MCF 10A (cell line): Measurements from ENCODE around the gene CPNE8. TPM values are rescaled to one million over a fixed set of nuclear protein-coding genes. Genes with fewer than 3 reads are reported as not detected.
A peak's percentile ranks its signal among the peaks of the same experiment; 100 is the strongest.

Experiments
- BruUV-seq: library from RNA; stranded (reverse); fragments of 400-500 nt; replicated peaks from 2 replicates; lab custom pipeline; 2021; lab: Mats Ljungman, UMichigan
- CTCF ChIA-PET: fragments of 300-600 bp; sonication (Branson Sonifier 250); formaldehyde crosslinking; extraction: SDS; loops from one replicate; lab custom pipeline; 2021; ENCODE audit warnings: antibody characterized with exemption, inconsistent platforms; lab: Yijun Ruan, JAX
- POLR2A ChIA-PET: fragments of 300-600, 350-650 bp; sonication (Branson Sonifier 250); formaldehyde crosslinking; extraction: SDS; loops from one replicate; lab custom pipeline; 2020; ENCODE audit warnings: antibody characterized with exemption, inconsistent platforms; lab: Yijun Ruan, JAX
- DNase-seq: peaks from one replicate; pipeline ENCODE4 v3.0.0-alpha.2; 2018; ENCODE audit not compliant: unreplicated experiment
- H3K27ac Mint-ChIP-seq: one replicate; pipeline ENCODE4 v1.8.0; 2022; ENCODE audit warnings: mild to moderate bottlenecking, low read depth, mixed read lengths; ENCODE audit not compliant: unreplicated experiment
- H3K27me3 Mint-ChIP-seq: one replicate; pipeline ENCODE4 v1.8.0; 2022; ENCODE audit warnings: mixed read lengths; ENCODE audit not compliant: insufficient read depth, unreplicated experiment
- H3K36me3 Mint-ChIP-seq: one replicate; pipeline ENCODE4 v1.8.0; 2022; ENCODE audit warnings: mild to moderate bottlenecking, moderate library complexity, mixed read lengths; ENCODE audit not compliant: insufficient read depth, unreplicated experiment
- H3K4me1 Mint-ChIP-seq: one replicate; pipeline ENCODE4 v1.8.0; 2022; ENCODE audit warnings: mixed read lengths; ENCODE audit not compliant: insufficient read depth, unreplicated experiment
- H3K4me3 Mint-ChIP-seq: one replicate; pipeline ENCODE4 v1.8.0; 2022; ENCODE audit warnings: mild to moderate bottlenecking, moderate library complexity, mixed read lengths; ENCODE audit not compliant: unreplicated experiment
- H3K9me3 Mint-ChIP-seq: one replicate; pipeline ENCODE4 v1.8.0; 2022; ENCODE audit warnings: mixed read lengths; ENCODE audit not compliant: unreplicated experiment
- intact Hi-C: fragments of 100-400 bp; cut with micrococcal nuclease; formaldehyde crosslinking; loops from 2 replicates; pipeline ENCODE4 v1.14.1; 2022
- total RNA-seq: library from RNA; stranded (reverse); gene quantifications from 2 replicates; pipeline ENCODE4 v1.2.3, GENCODE V29; 2022
- TF ChIP-seq, protein P1 (sequence below): fragments of 200-600 bp; IDR thresholded peaks from one replicate; pipeline ENCODE4 v1.8.0; 2022; ENCODE audit warnings: antibody characterized with exemption, mild to moderate bottlenecking; ENCODE audit not compliant: unreplicated experiment

The CPNE8 gene
- total RNA-seq, 1 experiment from 2014 or later, result 17.0 TPM

DNA sequence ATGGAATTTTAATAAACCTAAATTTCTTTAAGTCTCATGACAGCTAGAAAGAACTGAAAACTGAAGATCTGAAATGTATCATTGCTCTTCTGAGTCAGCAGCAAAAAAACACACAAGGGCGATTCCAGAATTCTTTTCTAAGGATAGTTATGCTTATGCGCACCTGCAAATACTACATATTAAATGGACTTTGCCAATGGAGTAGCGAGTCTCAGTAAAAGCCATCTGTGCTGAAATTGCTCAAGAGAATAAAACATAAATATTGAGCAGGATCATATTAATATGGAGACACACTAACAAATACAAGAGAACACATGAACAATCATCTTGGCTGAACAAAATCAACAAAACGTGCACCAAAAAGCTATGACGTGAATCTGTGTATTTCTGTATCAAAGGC, 73.7 kb downstream of the CPNE8 start:
- Mint-ChIP-seq H3K4me3 (no peak overlapping the region), H3K4me1 (peaks cover under 1% of the 10 kb centered on the region), H3K36me3 (peaks cover 7% of the 10 kb centered on the region), H3K27ac (no peak overlapping the region), H3K27me3 (no peaks in the 10 kb centered on the region), H3K9me3 (peaks cover 9% of the 10 kb centered on the region)
- TF ChIP-seq, protein P1, sequence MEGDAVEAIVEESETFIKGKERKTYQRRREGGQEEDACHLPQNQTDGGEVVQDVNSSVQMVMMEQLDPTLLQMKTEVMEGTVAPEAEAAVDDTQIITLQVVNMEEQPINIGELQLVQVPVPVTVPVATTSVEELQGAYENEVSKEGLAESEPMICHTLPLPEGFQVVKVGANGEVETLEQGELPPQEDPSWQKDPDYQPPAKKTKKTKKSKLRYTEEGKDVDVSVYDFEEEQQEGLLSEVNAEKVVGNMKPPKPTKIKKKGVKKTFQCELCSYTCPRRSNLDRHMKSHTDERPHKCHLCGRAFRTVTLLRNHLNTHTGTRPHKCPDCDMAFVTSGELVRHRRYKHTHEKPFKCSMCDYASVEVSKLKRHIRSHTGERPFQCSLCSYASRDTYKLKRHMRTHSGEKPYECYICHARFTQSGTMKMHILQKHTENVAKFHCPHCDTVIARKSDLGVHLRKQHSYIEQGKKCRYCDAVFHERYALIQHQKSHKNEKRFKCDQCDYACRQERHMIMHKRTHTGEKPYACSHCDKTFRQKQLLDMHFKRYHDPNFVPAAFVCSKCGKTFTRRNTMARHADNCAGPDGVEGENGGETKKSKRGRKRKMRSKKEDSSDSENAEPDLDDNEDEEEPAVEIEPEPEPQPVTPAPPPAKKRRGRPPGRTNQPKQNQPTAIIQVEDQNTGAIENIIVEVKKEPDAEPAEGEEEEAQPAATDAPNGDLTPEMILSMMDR, result no peak
- intact Hi-C loops, result no loop called here
- no peak for DNase-seq
- ChIA-PET CTCF (interaction anchor here (0.8 kb wide), 1 partner anchor 447 kb away, joined by 3 read pairs; no protein-coding TSS in a partner anchor), POLR2A (interaction anchor here (0.6 kb wide), 1 partner anchor 14 kb away, joined by 3 read pairs; no protein-coding TSS in a partner anchor)
- BruUV-seq, result no TSS peak

DNA sequence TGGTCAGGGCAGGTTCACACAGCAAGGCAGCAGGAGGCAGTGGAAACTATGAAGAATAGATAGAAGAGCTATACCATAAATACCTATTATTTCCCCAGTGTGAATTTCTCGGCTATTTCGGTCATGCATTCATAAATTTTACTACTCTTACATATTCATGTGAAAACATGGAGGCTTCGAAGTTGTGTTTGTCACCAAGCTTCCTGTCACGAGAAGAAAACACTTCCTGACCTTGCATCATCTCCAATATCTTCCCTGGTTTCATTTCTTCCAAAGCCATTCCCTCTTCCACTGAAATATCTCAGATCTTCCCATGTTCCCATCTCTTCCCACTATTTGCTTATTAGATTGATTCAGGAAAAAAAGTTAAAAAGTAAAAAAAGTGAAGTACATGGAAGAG, 80.4 kb downstream of the CPNE8 start:
- CTCF ChIA-PET, result no interaction called here
- DNase-seq, result no peak
- H3K27ac Mint-ChIP-seq, result no peak overlapping the region
- no peaks in the 10 kb centered on the region for H3K9me3 Mint-ChIP-seq
- intact Hi-C loops, result no loop called here
- H3K4me3 Mint-ChIP-seq, result no peak overlapping the region
- no peaks in the 10 kb centered on the region for H3K27me3 Mint-ChIP-seq
- peaks cover 13% of the 10 kb centered on the region for H3K4me1 Mint-ChIP-seq
- no TSS peak for BruUV-seq
- peaks cover 14% of the 10 kb centered on the region for H3K36me3 Mint-ChIP-seq
- POLR2A ChIA-PET, result no interaction called here
- TF ChIP-seq, protein P1, result no peak

DNA sequence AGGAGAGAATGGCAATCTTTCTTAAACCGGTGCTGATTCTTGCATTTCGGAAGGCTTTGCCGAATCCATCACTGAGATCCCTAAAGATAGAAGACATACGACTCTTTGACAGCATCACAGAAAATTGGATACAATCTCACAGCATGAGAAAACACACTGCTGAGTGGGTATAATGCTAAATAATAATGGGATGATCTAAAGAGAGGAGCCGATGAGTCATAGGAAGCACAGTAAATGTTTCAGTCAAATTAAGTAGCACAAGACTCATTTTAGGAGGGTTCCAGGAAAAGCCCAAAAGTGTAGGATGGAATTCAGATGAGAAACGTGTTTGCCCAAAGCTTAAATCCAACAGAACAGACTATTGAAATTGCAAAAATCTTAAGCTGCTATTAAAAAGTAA, 81.7 kb downstream of the CPNE8 start:
- H3K4me1 Mint-ChIP-seq, result peaks cover 13% of the 10 kb centered on the region
- BruUV-seq, result no TSS peak
- no peaks in the 10 kb centered on the region for H3K9me3 Mint-ChIP-seq
- H3K36me3 Mint-ChIP-seq, result peaks cover 14% of the 10 kb centered on the region
- intact Hi-C loops, result no loop called here
- H3K27me3 Mint-ChIP-seq, result no peaks in the 10 kb centered on the region
- TF ChIP-seq, protein P1, result no peak
- no peak overlapping the region for H3K4me3 Mint-ChIP-seq
- DNase-seq, result peak; percentile 14
- CTCF ChIA-PET, result no interaction called here
- H3K27ac Mint-ChIP-seq, result no peak overlapping the region
- POLR2A ChIA-PET, result interaction anchor here (1.0 kb wide), 1 partner anchor 78 kb away, joined by 3 read pairs; no protein-coding TSS in a partner anchor

DNA sequence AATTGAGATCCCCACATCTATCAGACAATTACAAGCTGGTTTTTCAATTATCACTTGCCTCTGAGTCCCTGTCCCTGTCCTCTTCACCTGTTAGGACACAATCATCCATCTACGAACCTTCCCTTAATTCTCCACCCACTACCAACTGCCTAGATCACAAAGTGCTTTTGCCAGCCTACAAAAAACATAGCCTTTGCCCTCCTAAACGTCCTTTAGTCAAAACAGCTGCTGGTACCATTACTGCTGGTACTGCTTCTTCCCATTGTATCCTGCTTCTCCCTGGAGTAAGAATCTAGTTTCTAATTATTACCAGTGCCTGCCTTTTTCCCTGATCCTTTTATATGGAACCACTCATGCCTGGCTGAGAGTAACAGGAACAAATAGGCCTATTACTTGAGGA, 82.1 kb downstream of the CPNE8 start:
- intact Hi-C loops, result no loop called here
- peaks cover 14% of the 10 kb centered on the region for H3K36me3 Mint-ChIP-seq
- no peak for DNase-seq
- H3K4me3 Mint-ChIP-seq, result no peak overlapping the region
- no peaks in the 10 kb centered on the region for H3K27me3 Mint-ChIP-seq
- BruUV-seq, result no TSS peak
- no peak overlapping the region for H3K27ac Mint-ChIP-seq
- TF ChIP-seq, protein P1, result no peak
- H3K9me3 Mint-ChIP-seq, result no peaks in the 10 kb centered on the region
- ChIA-PET POLR2A (interaction anchor here (1.0 kb wide), 2 partner anchors 47 to 79 kb away, joined by 3 read pairs; no protein-coding TSS in a partner anchor), CTCF (no interaction called here)
- peaks cover 13% of the 10 kb centered on the region for H3K4me1 Mint-ChIP-seq
